Aorta (tissue), 5 donors: ENCODE measurements around the gene FBXL7. TPM values are rescaled to one million over a fixed set of nuclear protein-coding genes. Genes with fewer than 3 reads are reported as not detected.

Experiments used
- ATAC-seq: fragments of 200-7000 bp; cut with Tn5 transposase; one replicate; pipeline ENCODE4 v1.9.1; 2022; ENCODE audit warnings: moderate library complexity; ENCODE audit not compliant: low FRiP score
- DNase-seq, 2 donors: peaks; one replicate each; pipeline ENCODE4 v3.0.0-alpha.2; 2020
- H3K27ac ChIP-seq, 2 donors: one replicate each; pipeline ENCODE4 v1.5.1; 2013; ENCODE audit warnings: low read length in 2 of 2, mild to moderate bottlenecking in 2 of 2, moderate library complexity in 2 of 2, control low read depth in 1 of 2, inconsistent platforms in 1 of 2, low read depth in 1 of 2
- H3K27me3 ChIP-seq, 2 donors: one replicate each; pipeline ENCODE4 v1.6.1; 2013; ENCODE audit warnings: control low read depth in 1 of 2, low read length in 1 of 2, mild to moderate bottlenecking in 1 of 2, moderate library complexity in 1 of 2; ENCODE audit not compliant: insufficient read depth in 2 of 2, control insufficient read depth in 1 of 2
- H3K36me3 ChIP-seq, 2 donors: one replicate each; pipeline ENCODE4 v1.6.1; 2013; ENCODE audit warnings: control low read depth in 1 of 2, low read length in 1 of 2, mild to moderate bottlenecking in 1 of 2; ENCODE audit not compliant: insufficient read depth in 2 of 2, control insufficient read depth in 1 of 2
- H3K4me1 ChIP-seq, 2 donors: one replicate each; pipeline ENCODE4 v1.6.1; 2013; ENCODE audit warnings: low read length in 2 of 2, control low read depth in 1 of 2, mild to moderate bottlenecking in 1 of 2, moderate library complexity in 1 of 2; ENCODE audit not compliant: insufficient read depth in 2 of 2, control insufficient read depth in 1 of 2
- H3K4me3 ChIP-seq, 2 donors: one replicate each; pipeline ENCODE4 v1.5.1; 2013; ENCODE audit warnings: low read length in 2 of 2, control low read depth in 1 of 2, mild to moderate bottlenecking in 1 of 2
- H3K9me3 ChIP-seq: one replicate; pipeline ENCODE4 v1.6.1; 2013; ENCODE audit warnings: mild to moderate bottlenecking, low read length; ENCODE audit not compliant: control insufficient read depth
- WGBS, 2 donors: extraction: QIAGEN DNeasy Blood & Tissue Kit; methylation state at CpG; one replicate each; pipeline ENCODE4 v1.1.7; 2013; 5-methylcytosine and 5-hydroxymethylcytosine counted together
- intact Hi-C, 2 donors: fragments of 100-400 bp; cut with DNase I; formaldehyde crosslinking; loops; one replicate each; pipeline versions ENCODE4 v1.14.2 to v1.15.0; 2022
- polyA plus RNA-seq, 2 donors: library from polyadenylated mRNA; stranded (reverse); fragments of 200-250 nt; gene quantifications; one replicate each; pipeline ENCODE4 v1.2.3, GENCODE V29; 2013
- total RNA-seq, 2 donors: library from RNA; stranded (reverse); fragmentation: NEBNext Ultra II Directional; extraction: Animal tissue kit (Norgen Biotek cat#: 25700); gene quantifications; one replicate each; pipeline ENCODE4 v1.2.1, GENCODE V29; 2021
- donor health status: healthy with polysubstance abuse.
- donor health status: Bipolar disorder and iron deficiency.
- donor health status: DM: no; HTN: no; CAD: no.
- donor health status: DM: no; HTN: no; CAD: no.
- donor health status: DM: yes; HTN: yes; CAD: no.

FBXL7 gene
- total and polyA plus RNA-seq, 4 donors: 3.9 to 32.7 (median 14.7) TPM

DNA sequence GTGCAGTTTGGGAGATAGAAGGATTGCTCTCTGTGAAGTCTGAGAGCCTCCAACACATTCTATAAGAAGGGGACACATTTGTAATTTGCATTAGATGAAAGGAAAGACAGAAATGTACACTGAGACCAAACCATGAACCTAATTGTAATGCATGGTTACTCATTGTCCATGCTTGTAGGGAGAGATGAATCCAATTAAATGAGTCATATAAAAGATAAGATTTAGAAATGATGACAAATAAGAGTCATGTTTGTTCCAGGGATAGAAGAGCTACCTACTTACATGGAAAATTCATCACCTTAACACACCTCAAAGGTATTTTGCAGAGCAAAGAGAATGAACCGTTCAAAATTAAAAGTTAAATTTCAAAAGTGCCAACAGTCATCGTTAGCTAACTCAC lies 85.1 kb downstream of the FBXL7 start:
- intact Hi-C loops: no loop called here
- no peaks in the 10 kb centered on the region for H3K27me3 ChIP-seq
- no peak overlapping the region for H3K4me3 ChIP-seq
- WGBS, 2 donors: 47 to 62% methylated on average over 2 of the region's 2 CpGs
- no peaks in the 10 kb centered on the region for H3K36me3 ChIP-seq
- ATAC-seq: no peak
- H3K9me3 ChIP-seq: no peaks in the 10 kb centered on the region
- DNase-seq: no peak
- H3K4me1 ChIP-seq: peaks cover 0 to 4% of the 10 kb centered on the region in 2 donors
- no peak overlapping the region for H3K27ac ChIP-seq

DNA sequence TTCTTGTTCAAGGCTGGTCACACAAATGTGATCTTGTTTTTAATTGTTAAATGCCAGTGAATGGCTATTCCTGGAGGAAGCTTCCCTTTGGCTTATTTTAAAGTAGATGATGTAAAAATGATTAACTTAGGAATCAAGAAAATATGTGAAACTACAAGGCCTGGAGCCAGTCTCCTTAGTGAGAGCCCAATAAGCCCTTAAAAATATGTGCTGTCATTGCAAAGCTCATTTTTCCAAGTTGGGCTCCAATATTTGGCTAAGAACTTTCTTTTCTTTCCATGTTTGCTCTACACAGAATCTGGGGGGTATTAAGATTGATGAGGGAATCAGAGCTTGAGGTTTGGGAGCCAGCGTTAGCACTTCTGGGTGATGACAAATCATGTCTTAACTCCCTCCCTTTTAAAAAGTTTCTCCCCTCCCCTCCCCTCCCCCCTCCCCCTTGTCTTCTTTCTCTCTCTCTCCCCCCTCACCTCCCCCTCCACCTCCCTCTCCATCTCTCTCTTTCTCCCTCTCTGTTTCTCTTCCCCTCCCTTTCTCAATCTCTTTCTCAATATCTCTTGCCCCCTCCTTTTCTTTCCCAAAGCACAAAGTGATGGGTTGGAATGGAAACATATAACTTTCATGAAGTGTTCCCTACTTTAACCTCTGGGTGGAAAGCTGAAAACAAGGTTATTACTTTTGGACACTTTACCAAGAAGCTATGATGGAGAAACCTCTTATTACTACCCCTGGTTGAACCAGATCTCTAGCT lies 86.0 kb downstream of the FBXL7 start:
- no peaks in the 10 kb centered on the region for H3K36me3 ChIP-seq
- 0 to 5% methylated on average over 1 of the region's 1 CpG for WGBS, 2 donors
- ATAC-seq (peak; percentile 44), DNase-seq (no peak)
- H3K27me3 ChIP-seq: no peaks in the 10 kb centered on the region
- no peak overlapping the region for H3K27ac ChIP-seq
- H3K4me3 ChIP-seq: no peak overlapping the region
- no peaks in the 10 kb centered on the region for H3K9me3 ChIP-seq
- peaks cover 0 to 4% of the 10 kb centered on the region in 2 donors for H3K4me1 ChIP-seq
- intact Hi-C loops: no loop called here

DNA sequence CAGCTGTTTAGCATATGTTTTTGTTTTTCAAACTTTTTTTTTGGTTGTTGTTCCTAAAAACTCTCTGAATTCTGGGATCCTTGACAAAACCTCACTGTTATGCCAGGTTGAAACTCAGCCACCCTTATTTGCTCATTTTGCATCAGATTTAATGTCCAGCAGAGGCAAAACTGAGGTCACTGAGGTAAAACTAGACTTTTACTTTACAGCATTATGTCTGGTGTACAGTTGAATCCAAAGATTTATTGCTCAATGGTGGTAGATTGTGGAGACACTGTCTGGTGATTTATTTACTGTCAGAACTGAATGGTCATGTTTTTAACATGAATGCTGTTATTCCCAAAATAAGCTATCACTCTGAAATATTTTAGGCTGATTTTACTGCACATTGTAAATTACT lies 87.9 kb downstream of the FBXL7 start:
- H3K27me3 ChIP-seq: no peaks in the 10 kb centered on the region
- no peak overlapping the region for H3K4me3 ChIP-seq
- intact Hi-C loops: no loop called here
- no peaks in the 10 kb centered on the region for H3K36me3 ChIP-seq
- ATAC-seq: no peak
- DNase-seq: no peak
- peaks cover 0 to 4% of the 10 kb centered on the region in 2 donors for H3K4me1 ChIP-seq
- no peak overlapping the region for H3K27ac ChIP-seq
- H3K9me3 ChIP-seq: no peaks in the 10 kb centered on the region

DNA sequence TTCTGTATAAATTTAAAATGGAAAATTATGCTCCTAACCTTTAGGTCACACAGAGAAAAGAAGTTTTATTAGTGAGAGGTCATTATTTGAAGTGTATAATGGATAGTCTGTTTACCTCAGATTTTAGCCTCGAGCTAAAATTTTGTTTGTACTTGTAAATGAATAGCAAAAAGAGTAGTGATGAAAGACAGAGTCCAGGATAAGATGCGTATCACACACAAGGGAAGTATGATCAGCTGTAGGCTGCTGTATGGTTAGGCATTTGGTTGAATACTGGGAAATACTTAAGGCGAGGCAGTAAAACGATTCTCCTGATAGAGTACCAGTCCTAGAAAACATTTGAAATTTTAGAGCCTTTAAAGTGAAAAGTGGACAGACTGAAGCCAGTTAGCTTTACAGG lies 92.7 kb downstream of the FBXL7 start:
- DNase-seq (no peak), ATAC-seq (no peak)
- intact Hi-C loops: no loop called here
- Histone ChIP-seq H3K27ac (no peak overlapping the region), H3K4me3 (no peak overlapping the region), H3K9me3 (no peaks in the 10 kb centered on the region), H3K4me1 (peaks cover 0 to 3% of the 10 kb centered on the region in 2 donors), H3K36me3 (no peaks in the 10 kb centered on the region), H3K27me3 (no peaks in the 10 kb centered on the region)
- 64 to 73% methylated on average over 4 of the region's 4 CpGs for WGBS, 2 donors

DNA sequence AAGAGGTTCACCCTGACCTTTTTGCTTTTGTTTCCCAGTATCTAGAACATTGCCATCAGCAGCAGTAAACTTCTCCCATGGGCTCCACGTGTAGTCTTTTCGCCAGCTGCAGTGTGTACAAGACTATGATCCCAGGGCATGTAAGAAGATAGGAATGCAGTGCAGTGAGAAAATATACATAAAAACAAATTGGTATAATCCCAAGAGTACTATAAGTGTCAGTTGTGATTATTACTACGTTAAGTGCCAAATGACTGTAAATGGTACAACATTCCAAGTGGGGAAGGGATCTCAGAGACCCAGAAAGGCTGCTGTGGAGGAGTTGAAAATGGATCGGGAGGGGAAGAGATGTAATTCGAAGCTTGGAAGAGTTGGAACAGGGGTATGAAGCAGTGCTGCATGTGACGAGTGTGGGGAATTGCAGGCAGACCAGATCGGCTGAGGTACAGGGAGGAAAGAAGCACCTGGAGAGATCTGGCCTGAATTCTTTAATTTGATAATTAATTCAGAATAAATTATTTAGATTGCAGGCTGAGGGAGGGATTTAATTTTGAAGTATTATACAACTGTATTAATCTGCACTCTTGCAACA lies 95.1 kb downstream of the FBXL7 start:
- intact Hi-C loops: no loop called here
- no peak for DNase-seq
- H3K36me3 ChIP-seq: no peaks in the 10 kb centered on the region
- no peak overlapping the region for H3K27ac ChIP-seq
- H3K4me3 ChIP-seq: no peak overlapping the region
- H3K9me3 ChIP-seq: no peaks in the 10 kb centered on the region
- WGBS, 2 donors: 49 to 54% methylated on average over 7 of the region's 7 CpGs
- H3K27me3 ChIP-seq: no peaks in the 10 kb centered on the region
- ATAC-seq: no peak
- H3K4me1 ChIP-seq: peaks cover 0 to 2% of the 10 kb centered on the region in 2 donors

DNA sequence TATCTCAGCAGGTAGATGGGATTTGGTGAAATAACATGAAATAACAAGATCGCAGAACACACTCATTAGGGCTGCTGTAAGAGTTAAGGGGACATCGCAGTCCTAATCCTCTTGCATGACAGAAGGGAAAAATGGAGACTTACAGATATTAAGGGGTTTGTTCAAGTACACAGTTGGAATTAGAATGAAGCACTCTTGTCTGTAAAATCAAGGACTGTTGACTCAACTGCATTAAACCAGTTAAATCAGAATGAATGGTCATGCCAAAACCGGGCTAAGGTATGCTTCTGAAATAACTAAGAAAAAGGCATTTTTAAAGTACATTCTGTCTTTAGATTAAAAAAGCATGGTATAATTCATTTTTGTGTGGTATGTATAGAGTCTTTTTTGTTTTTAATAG lies 95.9 kb downstream of the FBXL7 start:
- 70 to 73% methylated on average over 3 of the region's 3 CpGs for WGBS, 2 donors
- peaks cover 0 to 2% of the 10 kb centered on the region in 2 donors for H3K4me1 ChIP-seq
- H3K27ac ChIP-seq: no peak overlapping the region
- no peaks in the 10 kb centered on the region for H3K36me3 ChIP-seq
- intact Hi-C loops: no loop called here
- no peak overlapping the region for H3K4me3 ChIP-seq
- ATAC-seq (no peak), DNase-seq (no peak)
- H3K27me3 ChIP-seq: no peaks in the 10 kb centered on the region
- no peaks in the 10 kb centered on the region for H3K9me3 ChIP-seq

DNA sequence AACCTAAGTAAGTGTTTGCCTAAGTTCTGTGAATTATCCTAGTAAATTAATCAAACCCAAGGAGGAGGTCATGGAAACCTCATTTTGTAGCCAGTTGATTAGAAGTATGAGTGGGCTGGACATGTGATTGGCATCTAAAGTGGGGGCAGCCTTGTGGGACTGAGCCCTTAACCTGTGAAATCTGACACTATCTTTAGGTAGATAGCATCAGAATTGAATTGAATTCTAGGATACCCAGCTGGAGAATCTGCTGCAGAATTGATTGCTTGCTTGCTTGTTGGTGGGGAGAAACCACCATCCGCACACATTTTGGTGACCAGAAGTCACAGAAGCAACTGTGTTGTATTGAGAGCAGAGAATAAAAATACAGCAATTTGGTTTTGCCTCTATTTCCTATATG lies 97.0 kb downstream of the FBXL7 start:
- Histone ChIP-seq H3K36me3 (peaks cover 0 to 2% of the 10 kb centered on the region in 2 donors), H3K9me3 (no peaks in the 10 kb centered on the region), H3K4me1 (peaks cover 0 to 2% of the 10 kb centered on the region in 2 donors), H3K27me3 (no peaks in the 10 kb centered on the region), H3K27ac (no peak overlapping the region), H3K4me3 (no peak overlapping the region)
- ATAC-seq (no peak), DNase-seq (no peak)
- intact Hi-C loops: no loop called here
- WGBS, 2 donors: 99 to 100% methylated on average over 1 of the region's 1 CpG

DNA sequence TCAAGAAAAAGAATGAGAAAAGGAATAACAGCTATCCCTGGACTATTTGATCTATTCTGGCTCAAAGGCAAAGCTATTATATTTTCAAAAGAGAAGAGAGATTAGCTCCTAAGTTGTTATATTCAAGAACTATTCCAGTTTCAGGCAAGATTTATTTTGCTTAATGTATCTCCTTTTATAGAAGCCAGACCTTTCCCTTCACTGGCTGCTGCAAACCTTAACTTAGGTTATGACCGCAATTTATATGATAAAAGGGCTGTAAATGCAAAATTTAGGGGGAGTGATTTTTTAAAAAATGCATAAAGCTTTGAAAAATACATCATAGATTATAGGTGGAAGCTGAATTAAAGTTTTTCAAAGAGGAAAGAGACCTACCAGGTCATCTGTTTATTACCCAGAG lies 97.8 kb downstream of the FBXL7 start:
- Histone ChIP-seq H3K27ac (no peak overlapping the region), H3K36me3 (peaks cover 0 to 2% of the 10 kb centered on the region in 2 donors), H3K27me3 (no peaks in the 10 kb centered on the region), H3K4me3 (no peak overlapping the region), H3K9me3 (no peaks in the 10 kb centered on the region), H3K4me1 (peaks cover 0 to 2% of the 10 kb centered on the region in 2 donors)
- intact Hi-C loops: no loop called here
- no peak for DNase-seq
- no peak for ATAC-seq
- 67 to 75% methylated on average over 1 of the region's 1 CpG for WGBS, 2 donors

DNA sequence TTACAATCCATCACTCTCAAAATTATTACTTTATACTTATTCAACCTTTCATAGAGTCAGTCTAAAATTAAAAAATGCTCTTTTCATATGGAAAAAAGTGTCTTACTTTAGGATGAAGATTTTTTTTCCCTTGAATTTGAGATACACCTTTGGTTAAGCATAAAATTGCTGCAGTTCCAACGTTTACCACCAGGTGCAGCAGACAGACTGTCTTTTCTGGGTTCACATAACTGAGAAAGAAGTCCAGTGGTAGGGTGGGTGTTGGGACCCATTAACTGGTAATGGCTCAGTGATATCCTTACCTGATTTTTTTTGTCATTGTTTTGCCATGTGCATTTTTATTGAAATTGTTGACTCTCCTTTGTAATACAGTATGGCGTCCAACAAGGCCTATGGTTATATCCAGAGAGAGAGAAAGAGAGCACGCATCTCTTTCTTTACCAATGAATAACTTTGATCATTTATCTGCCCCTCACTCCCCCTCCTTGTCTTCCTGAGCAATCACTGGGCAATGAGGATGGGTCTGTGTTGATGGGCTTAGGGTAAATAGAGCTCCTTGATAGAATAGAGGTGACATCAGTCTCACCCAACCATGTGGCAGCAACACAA lies 98.4 kb downstream of the FBXL7 start:
- no peak for ATAC-seq

More for the DNA sequence above, 98.4 kb downstream of the FBXL7 start:
- H3K4me3 ChIP-seq: no peak overlapping the region
- 69 to 70% methylated on average over 3 of the region's 3 CpGs for WGBS, 2 donors
- intact Hi-C loops: no loop called here
- no peaks in the 10 kb centered on the region for H3K27me3 ChIP-seq
- no peaks in the 10 kb centered on the region for H3K9me3 ChIP-seq
- H3K36me3 ChIP-seq: peaks cover 0 to 2% of the 10 kb centered on the region in 2 donors
- peaks cover 0 to 2% of the 10 kb centered on the region in 2 donors for H3K4me1 ChIP-seq
- H3K27ac ChIP-seq: no peak overlapping the region
- no peak for DNase-seq
